22Rv1 (cell line): ENCODE data around the gene HMGCS2.

Source experiments
- H3K27ac ChIP-seq: fragments of 450-650 bp; 2 replicates; pipeline ENCODE4 v1.5.1; 2017
- CTCF ChIP-seq: fragments of 450-650 bp; IDR thresholded peaks from 2 replicates; pipeline ENCODE4 v1.5.1; 2017; ENCODE audit warnings: mild to moderate bottlenecking
- ZFX ChIP-seq: fragments of 450-650 bp; IDR thresholded peaks from 2 replicates; pipeline ENCODE4 v1.6.1; 2017; ENCODE audit warnings: antibody characterized with exemption, borderline replicate concordance

Gene HMGCS2

GRCh38 chr1:119808972-119809550 lies 40.4 kb upstream of the HMGCS2 start:
- TF ChIP-seq CTCF, result peak; percentile 98
- no peak for TF ChIP-seq ZFX
- no peak overlapping the region for H3K27ac ChIP-seq

GRCh38 chr1:119808491-119808890 lies 39.8 kb upstream of the HMGCS2 start:
- no peak overlapping the region for H3K27ac ChIP-seq
- TF ChIP-seq ZFX (no peak), CTCF (no peak)

GRCh38 chr1:119806489-119806888 lies 37.8 kb upstream of the HMGCS2 start:
- TF ChIP-seq ZFX, result no peak
- TF ChIP-seq CTCF, result no peak
- H3K27ac ChIP-seq, result no peak overlapping the region

- H3K27ac ChIP-seq, result no peak overlapping the region
- no peak for TF ChIP-seq CTCF
- TF ChIP-seq ZFX, result no peak
These were observed 37.0 kb upstream of the HMGCS2 start for GRCh38 chr1:119805746-119806145.

GRCh38 chr1:119805247-119805646 lies 36.5 kb upstream of the HMGCS2 start:
- no peak for TF ChIP-seq ZFX
- no peak for TF ChIP-seq CTCF

GRCh38 chr1:119799599-119800177 lies 31.0 kb upstream of the HMGCS2 start:
- H3K27ac ChIP-seq, result no peak overlapping the region
- TF ChIP-seq ZFX (no peak), CTCF (no peak)

More at GRCh38 chr1:119805247-119805646, 36.5 kb upstream of the HMGCS2 start:
- H3K27ac ChIP-seq, result no peak overlapping the region

GRCh38 chr1:119799003-119799402 lies 30.3 kb upstream of the HMGCS2 start:
- H3K27ac ChIP-seq, result no peak overlapping the region
- no peak for TF ChIP-seq CTCF
- TF ChIP-seq ZFX, result no peak
